SW480 (cell line): ENCODE results near the gene STYXL2.

ENCODE experiments used
- DNase-seq: peaks from one replicate; pipeline ENCODE4 v3.0.0-alpha.2; 2016; ENCODE audit warnings: low spot score

The STYXL2 gene

DNA sequence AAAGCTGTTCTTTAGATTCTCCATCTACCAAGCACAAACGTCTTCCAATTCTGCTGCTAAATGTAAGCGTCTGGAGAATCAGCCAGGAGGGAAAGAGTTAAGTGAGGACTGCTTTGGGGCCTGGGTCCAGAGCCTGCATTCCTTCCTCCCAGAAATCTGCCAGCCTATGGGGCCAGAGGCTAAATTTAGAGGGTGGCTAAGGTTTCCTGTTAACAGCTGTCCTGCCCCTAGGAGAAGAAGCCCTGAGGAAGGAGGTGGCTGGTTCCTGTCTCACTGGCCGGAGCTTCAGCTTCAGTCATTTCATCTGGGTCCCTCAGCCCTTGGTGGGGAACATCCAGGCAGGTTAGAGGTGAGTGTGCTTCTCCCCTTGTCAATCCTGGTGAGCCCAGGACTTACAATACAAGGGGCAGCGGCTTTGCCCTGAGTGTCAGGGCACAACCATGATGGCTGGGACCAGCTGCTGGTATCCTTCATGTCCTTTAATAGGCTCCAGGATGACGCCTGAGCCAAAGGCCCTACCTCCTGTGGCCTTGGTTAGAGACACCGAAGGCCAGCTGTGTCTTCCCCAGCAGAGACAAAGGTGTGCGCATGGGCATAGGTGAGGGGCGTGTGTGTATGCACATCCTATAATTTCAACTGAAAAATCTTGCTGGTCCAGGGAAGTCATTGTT lies at the start of gene STYXL2:
TSS of gene STYXL2 (plus strand) at position 230 of the 671 bp plus-strand sequence. CDS start 775 bp downstream, outside the sequence.
- no peak for DNase-seq

DNA sequence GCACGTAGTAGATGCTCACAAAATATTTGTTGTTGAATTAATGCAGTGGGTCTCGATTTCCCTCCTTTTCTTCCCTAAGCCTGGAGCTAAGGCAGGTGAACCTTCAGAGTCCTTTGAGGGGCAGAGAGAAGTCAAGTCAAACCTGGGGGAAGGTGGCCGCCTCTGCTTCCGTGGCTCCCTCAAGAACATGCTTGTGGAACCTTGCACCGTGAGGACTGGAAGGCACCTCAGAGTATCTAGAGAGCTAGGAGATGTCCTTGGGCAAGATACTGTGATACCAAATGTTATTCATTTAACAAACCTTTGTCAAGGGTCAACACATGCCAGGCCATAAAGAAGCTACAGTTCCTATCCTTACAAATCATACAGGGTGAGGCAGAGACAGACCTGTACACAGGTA lies 42.0 kb upstream of the STYXL2 start:
- DNase-seq, result no peak

DNA sequence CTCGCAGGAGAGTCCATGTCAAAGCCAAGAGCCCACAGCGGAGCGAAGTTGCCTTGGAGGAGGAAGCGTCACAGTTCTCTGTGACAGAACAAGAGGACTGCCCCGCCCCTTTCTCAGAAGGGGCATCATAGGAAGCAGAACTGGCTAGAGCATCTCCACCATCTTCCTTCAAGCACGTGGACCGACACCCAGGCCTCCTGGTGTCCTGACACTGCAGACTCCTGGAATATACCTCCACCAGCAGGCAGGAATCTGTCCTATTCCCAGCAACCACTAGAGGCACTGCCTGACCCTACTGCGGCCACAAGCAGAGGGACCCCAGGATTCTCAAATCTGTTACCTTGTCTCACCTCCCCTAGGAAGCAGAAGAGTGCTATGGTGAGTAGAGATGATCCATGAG lies 41.5 kb upstream of the STYXL2 start:
- DNase-seq, result peak; percentile 41

DNA sequence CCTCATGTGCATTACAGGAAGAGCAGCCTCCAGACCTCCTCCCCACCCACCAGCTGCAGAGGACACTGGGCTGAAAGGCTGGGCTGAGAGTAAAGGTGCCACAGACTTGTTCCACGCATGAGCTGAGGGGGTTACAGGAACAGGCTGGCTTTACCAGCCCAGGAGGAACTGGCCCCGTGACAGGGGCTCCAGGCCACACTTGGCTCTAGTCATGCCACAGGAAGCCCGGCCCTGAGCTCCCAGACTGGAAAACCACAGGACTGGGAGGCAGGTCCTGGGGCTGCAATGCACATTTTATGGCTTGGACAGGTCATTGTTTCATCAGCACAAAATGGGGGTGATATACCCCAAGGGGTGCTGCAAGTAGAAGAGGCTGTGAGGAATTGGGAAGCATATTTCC lies 39.3 kb upstream of the STYXL2 start:
- no peak for DNase-seq

DNA sequence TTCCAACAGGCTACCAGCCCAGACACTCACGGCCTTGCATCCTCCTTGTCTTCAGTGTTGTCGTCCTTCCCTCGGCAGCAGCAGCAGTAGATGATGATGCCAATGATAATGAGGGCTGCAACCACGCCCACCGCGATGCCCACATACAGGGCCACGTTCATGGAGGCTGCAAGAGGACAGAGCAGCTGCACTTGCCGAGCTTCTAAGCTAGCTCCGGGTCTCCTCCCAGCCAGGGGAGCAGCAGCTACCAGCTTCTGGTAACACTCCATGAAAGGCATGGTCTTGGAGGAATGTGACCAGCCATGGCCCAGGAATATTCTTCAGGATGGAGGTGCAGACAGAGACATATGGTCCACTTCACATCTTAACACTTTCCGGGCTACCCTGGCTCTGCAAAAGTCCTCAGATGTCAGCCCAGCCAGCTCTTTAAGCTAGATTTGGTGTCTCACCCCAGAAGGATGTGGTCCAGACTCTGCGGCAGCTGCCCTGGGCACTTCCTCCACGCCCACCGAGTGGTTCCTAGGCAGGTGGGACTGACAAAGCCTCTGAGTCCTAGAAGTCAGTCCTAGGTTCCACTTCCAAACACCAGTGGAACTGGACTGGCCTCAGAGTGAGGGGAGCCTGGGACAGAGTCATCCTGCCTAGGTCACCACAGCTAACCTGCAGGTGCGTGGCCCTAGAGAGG lies 38.8 kb upstream of the STYXL2 start:
- DNase-seq, result no peak

DNA sequence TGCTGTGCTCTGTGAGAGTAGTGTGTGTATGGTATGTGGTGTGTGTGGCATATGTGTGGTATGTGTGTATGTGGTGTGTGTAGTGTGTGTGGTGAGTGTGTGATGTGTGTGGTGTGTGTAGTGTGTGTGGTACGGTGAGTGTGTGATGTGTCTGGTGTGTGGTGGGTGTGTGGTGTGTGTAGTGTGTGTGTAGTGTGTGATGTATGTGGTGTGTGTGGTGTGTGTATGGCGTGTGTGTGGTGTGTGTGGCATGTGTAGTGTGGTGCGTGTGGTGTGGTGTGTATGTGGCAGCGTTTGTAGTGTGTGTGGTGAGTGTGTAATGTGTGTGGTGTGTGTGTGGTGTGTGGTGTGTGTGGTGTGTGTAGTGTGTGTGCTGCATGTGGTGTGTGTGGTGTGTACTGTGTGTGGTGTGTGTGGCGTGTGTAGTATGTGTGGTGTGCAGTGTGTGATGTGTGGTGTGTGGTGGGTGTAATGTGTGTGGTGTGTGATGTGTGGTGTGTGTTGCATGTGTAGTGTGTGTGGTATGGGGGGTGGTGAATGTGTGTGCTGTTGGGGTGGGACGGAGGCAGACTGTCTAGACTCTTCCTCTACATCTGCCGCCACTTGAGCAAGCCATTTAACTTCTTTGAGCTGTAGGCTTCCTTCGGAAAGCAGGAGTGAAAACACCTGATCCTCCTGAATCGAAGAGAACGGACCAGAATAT lies 37.2 kb upstream of the STYXL2 start:
- DNase-seq, result no peak

DNA sequence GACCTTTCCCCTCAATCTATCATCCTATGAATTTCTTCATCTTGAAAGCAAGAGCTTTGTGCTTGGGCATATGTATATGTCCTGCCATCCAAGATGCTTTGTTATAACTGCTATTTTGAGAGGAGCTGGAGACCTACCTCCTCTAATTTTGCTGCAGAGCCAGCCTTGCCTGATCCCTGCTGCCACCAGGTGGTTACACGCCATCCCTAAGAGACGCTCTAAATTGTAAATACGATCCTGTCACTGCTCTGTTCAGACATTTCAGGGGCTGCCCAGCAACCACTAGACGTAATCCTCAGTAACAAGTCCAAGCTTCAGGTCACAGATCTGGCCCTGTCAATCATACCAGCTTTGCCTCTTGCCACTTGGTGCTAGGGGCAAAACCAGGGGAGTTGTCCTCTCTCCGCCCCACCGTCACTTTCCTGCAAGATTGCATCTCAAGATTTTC lies 36.6 kb upstream of the STYXL2 start:
- peak; percentile 79 for DNase-seq

DNA sequence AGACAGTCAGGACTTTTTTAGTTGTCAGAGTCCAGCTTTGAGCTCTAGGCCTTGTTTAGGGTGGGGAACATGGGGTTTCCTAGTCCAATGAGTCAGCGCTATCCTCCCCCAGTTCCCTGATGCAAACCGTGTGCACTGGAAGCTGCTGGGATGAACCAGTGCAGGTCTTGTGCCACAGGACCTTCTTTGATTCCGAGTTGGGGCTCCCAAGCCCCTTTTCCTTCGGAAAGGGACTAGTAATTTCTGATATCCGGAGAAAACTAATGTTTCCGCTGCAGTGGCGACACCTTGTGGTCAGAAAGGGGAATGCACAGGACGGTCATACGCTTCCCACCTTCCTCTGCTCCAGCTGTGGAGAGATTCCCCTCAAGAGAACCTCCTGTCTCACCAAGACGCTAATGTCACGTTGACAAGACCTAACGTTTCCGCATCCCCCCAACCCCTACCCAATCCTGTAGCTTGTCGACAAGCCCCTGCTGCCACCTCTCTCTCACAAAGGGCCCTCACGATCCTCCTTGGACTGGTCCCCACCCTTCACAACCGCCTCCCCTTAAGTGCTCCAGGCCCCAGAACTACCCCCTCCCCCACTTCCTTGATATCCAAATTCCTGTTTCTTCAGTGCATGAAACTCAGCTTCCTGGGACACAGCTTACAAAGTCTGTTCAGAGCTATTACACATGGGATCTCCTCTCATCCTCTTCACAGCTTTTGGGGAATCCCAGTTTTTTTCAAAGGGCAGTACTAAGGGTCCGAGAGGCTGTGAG lies 34.6 kb upstream of the STYXL2 start:
- DNase-seq, result peak; percentile 49

DNA sequence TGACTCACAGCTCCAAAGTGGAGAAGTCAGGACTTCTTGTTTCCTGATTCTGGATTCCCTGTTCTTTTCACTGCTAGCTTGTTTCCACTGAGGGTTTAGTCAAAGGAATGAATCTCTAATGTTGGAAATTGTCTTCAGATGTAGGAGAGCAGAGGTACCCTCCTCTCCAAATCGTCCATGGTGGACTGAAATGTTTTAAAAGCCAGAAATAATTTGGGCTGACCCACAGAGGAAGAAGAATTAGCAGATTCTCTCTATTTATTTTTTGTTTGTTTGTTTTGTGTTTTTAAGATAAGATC lies 34.1 kb upstream of the STYXL2 start:
- DNase-seq, result no peak

DNA sequence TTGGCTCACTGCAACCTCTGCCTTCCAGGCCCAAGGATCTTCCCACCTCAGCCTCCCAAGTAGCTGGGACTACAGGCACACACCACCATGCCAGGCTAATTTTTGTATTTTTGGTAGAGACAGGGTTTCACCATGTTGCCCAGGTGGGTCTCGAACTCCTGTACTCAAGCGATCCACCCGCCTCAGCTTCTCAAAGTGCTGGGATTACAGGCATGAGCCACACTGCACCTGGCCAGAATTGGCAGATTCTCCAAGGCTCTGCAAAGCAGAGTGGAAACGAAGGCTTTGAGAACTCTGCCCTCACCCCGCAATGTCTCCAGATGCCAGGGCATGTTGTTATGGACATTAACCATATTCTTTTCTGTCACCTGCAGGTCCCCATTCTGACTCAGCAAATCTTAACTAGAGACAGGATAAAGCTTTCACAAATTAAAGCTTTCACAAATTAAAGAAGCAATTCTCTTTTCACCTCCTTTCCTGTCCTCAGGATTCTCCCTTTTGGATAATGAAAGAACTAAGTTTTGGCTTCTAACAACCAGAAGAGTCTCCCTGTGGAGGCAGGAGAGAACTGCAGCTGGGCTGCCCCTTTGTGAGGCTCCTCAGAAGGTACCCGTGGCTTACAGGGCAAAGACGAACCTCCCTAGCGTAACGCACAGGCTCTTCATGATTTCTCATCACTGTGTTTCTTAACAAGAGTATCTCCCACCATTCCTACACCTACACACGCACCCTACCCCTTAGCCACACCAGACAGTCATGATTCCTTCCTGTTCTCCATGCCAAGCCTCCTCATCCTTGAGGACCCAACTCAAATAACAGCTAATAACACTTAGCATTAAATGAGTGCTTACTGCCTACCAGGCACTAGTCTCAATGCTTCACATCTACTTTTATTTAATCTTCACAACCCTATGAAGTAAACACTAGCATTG lies 33.5 kb upstream of the STYXL2 start:
- DNase-seq, result no peak

DNA sequence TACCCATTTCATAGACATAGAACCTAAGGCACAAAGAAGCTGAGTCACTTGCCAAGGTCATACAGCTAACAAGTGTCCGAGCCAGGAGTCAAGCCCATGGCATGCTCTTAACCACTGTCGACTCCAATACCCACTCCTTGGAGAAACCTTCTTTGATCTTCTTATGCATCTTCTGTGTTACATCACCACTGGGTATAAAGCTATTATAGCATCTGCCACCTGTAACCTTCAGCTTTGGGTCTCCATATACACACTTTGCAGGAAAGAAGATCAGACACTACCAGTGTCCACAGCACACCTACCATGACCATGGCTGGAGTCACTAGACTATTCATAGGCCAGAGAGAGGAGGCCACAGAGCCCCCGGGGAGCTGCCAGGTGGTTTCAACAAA lies 32.8 kb upstream of the STYXL2 start:
- DNase-seq, result no peak

DNA sequence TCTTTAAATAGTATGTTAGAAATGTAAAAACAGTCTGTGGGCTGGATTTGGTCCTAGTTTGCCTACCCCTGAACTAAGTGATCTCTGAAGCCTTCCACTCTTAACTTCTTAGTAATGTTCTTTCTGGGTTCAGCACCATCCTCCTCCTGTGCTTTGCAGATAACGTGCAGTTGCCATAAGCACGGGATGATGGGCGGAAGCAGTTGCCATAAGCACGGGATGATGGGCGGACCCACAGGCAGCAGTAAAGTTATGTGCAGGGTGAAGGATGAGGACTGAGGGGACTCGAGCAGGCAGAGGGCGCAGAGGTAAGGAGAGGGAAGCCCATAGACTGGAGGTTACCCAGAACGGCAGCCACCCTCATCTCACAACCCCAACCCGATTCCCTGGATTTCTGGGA lies 29.3 kb upstream of the STYXL2 start:
- no peak for DNase-seq

DNA sequence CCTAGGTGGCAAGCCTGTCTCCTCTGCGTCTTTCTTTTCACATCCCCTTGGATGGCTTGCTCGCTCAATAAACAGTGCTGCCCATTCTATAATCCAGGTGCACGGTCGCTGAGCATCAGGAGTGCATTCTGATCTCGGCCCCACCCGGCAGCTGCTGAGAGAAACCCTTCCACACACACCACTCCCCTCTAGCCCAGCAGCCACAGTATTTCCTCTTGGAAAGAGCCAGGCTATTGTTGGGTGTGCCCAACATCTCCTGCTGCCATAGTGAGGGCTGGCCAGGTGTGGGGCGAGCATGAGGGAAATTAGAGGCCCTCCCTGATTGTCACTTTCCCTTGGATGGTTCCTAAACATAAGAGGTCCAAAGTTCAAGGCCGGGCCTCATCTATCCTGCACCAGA lies 28.4 kb upstream of the STYXL2 start:
- DNase-seq, result peak; percentile 66

DNA sequence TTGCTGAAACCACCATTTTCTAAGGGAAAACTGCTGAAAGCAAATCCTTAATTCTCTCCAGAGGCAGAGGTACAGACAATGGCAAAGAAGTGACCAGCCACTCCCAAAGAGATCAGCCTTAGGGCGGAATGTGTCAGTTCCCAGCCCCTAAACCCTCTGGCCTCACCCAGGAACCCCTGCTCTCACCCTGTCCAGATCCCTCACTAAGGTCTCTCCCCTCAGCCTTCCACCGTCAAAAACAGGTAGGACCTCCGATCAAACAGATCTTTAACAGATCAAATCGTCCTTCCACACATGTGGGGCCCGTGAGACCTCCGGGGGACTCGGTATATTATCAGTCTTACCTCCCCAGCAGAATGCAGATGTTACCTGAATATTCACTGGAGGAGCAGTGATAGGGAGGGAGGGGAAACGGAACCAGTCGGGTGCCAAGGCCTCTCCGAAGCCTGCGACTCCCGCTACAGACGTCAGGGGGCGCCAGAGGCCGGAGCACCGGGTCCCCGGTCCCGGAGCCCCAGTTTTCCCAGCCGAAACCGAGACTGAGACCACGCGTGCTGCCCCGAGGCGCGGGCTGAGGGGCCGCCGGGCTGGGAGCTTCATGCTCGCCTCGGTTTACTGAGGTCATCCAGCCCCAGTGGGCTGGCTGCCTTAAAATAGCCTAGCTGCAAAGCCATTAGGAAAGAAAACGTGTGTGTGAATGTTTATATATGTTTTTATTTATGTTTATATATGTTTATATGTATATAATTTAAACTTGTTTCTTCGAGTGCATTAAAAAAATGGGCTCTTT lies 27.3 kb upstream of the STYXL2 start:
- DNase-seq, result peak; percentile 66

DNA sequence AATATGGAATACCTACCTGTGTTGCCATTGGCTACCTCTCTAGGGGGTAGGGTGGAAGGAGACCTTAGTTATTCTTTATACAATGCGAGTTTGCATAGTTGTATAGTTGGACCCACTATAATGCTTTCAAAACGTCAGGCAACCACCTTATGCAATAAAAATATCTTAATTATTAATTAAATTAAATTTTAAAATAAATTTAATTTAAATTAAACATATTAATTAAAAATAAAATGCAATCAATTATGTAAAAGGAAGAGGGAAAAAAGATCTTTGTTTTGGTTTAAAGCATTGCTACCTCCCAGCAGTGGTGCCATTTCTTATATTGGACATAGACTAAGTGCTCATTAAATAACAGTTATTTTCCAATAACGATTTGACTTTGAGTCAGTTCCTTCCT lies 26.0 kb upstream of the STYXL2 start:
- no peak for DNase-seq

DNA sequence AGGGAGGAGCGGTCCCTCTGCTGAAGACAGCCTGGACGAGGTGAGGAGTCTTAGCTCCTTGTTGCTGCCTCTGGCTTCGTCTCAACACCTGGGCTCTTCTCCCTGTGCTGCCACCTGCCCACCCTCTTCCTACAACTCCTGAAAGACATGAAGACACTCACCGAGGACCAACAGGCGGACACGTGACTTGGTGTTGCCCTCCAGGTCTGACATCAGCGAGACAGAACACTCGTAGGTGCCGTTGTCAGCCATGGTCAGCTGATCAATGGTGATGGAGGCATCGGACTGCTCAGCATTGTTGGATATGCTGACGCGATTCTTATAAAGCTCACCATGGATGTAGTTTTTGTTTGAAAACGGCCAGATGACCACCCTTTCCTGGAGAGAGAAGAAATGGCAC lies 25.1 kb upstream of the STYXL2 start:
- DNase-seq, result no peak

DNA sequence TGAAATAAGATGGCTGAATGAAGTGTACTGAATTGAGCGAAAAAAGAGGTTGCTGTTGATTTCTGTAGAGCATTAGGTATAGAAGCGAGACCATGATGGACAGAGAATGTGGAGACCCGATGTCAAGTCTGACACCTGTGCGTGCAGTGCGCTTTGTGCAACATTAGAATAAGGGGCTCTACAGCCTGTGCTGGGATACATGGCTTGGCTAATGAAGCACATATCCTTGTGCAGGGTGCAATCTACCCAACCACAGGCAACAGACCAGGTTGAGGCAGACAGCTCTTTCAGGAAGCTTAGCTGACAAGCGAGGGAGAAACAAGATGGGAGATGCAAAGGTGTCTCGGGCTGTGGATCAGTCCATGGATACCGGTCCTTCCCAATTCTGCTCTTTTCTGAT lies 22.6 kb upstream of the STYXL2 start:
- no peak for DNase-seq

DNA sequence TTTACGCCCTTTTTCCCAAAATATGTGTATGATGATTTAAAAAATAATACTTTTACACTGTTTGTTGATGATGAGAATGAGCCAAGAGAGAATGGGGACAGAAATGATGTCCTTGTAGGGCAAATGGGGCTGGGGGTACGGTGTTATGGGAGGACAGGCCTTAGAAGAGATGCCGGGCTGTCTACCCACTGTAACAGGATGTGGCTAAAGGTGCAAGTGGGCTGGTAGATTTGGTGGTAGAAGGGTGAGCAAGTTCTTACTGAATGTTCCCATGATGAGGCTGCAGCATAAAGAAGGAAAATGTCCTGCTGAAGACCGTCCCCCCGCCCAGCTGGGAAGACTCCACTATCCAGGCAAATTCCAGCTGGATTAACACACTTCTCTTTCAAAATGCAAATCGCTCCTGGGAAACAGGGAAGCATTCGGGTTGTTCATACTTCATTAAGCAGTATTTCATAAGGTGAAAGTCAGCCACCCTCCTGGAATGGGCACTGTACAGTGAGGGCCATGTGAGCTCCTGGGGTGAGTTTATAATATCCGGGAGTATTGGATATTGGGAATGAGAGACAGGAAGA lies 17.7 kb upstream of the STYXL2 start:
- no peak for DNase-seq

DNA sequence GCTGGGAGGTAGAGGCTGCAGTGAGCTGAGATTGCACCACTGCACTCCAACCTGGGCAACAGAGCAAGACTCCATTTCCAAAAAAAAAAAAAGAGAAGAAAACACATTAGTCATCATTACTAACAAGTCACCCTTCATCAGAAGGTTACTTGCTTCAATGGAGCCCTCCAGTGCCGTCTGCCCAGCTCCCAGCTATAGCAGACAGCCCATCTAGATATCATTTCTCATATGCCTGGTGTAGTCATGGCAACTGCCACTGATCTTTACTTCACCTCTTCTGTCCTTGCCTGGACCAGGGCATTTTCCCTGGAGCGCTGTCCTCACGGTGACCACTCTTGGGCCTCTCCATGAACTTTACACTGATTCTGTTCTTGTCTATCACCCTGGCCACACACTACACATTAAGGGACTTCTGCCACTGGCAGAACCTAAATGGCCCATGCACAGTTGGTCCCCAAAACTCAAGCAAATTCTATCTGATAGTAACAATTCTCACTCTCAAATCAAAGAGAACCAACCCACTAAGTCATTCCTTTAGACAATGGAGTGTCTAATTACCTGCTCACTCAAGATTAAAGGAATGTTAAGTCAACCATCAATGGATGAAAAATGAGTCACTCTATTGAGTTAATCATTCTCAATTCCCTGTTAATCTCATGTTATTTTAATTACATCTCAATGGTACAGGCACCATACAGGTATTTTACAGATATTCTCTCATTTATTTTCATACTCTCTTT lies 16.6 kb upstream of the STYXL2 start:
- DNase-seq, result peak; percentile 66

DNA sequence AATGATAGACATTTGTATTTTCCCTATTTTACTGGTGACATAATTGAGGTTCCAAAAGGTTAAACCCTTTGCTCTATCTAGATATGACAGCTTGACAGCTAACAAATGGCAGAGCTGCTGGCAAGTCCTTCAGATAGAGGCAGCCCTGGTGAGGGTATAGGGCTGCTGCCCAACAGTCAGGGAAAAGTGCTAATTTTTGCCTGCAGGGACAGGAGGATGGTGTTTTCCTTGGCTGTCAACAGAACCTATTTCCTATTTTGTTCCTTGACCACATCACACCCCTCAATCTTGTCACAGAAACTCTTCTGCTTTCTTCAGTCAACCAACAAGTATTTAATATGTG lies 16.0 kb upstream of the STYXL2 start:
- no peak for DNase-seq
